ELR (cell line): ENCODE data around the gene PCDHGB1.
"Not testable (repeated sequence)": the region's sequence is repeated elsewhere in the genome, so short reads cannot be mapped to it uniquely, and the experiment has no call there.

Experiments used
- DNase-seq: peaks from one replicate; pipeline ENCODE4 v3.0.0-alpha.2; 2015; ENCODE audit warnings: low read depth

PCDHGB1 gene

GRCh38 chr5:141346017-141346416, 3.9 kb upstream of the PCDHGB1 start:
- not testable (repeated sequence) for DNase-seq

GRCh38 chr5:141351591-141351990, 1.7 kb downstream of the PCDHGB1 start:
- no peak for DNase-seq

- DNase-seq, result peak; percentile 39
These were observed 5.1 kb downstream of the PCDHGB1 start, which contains the start of gene PCDHGA4 for GRCh38 chr5:141354900-141355469. Gene PCDHGA4, plus strand, starts transcription at chr5:141355021. Its CDS starts 87 bp downstream, at chr5:141355108.

GRCh38 chr5:141355641-141356040, 5.7 kb downstream of the PCDHGB1 start:
- DNase-seq, result no peak

GRCh38 chr5:141356133-141356532, 6.2 kb downstream of the PCDHGB1 start:
- no peak for DNase-seq

GRCh38 chr5:141356950-141357349, 7.1 kb downstream of the PCDHGB1 start:
- no peak for DNase-seq

GRCh38 chr5:141359790-141360426, 10.0 kb downstream of the PCDHGB1 start, which contains the start of gene PCDHGB2:
Gene PCDHGB2, plus strand, starts transcription at chr5:141359994. Its CDS starts 142 bp downstream, at chr5:141360136.
- DNase-seq, result peak; percentile 76

- DNase-seq, result no peak
These were observed 10.8 kb downstream of the PCDHGB1 start for GRCh38 chr5:141360685-141361084.

GRCh38 chr5:141362719-141363118, 12.8 kb downstream of the PCDHGB1 start:
- DNase-seq, result no peak

- DNase-seq, result peak; percentile 18
These were observed 14.2 kb downstream of the PCDHGB1 start, which contains the start of gene PCDHGA5 for GRCh38 chr5:141363952-141364660. Gene PCDHGA5, plus strand, starts transcription at chr5:141364162. Its CDS starts 169 bp downstream, at chr5:141364331.

GRCh38 chr5:141366016-141366896, 16.4 kb downstream of the PCDHGB1 start:
- DNase-seq, result no peak

- DNase-seq, result peak; percentile 79
These were observed 20.3 kb downstream of the PCDHGB1 start, which contains the start of gene PCDHGB3 for GRCh38 chr5:141369994-141370848. Gene PCDHGB3, plus strand, starts transcription at chr5:141370242. Its CDS starts 153 bp downstream, at chr5:141370395.

GRCh38 chr5:141371572-141372475, 21.9 kb downstream of the PCDHGB1 start:
- no peak for DNase-seq

- peak; percentile 57 for DNase-seq
These were observed 23.9 kb downstream of the PCDHGB1 start, which contains the start of gene PCDHGA6 for GRCh38 chr5:141373673-141374317. Gene PCDHGA6, plus strand, starts transcription at chr5:141373891. Its CDS starts 193 bp downstream, at chr5:141374084.

GRCh38 chr5:141374627-141375026, 24.7 kb downstream of the PCDHGB1 start:
- DNase-seq, result no peak

- DNase-seq, result not testable (repeated sequence)
These were observed 25.7 kb downstream of the PCDHGB1 start for GRCh38 chr5:141375444-141376155.

- DNase-seq, result peak; percentile 73
These were observed 32.8 kb downstream of the PCDHGB1 start, which contains the start of gene PCDHGA7 for GRCh38 chr5:141382469-141383294. Gene PCDHGA7, plus strand, starts transcription at chr5:141382742. Its CDS starts 158 bp downstream, at chr5:141382900.
